ENCODE measurements around the gene SMOC1. TPM values are rescaled to one million over a fixed set of nuclear protein-coding genes. Genes with fewer than 3 reads are reported as not detected.

The SMOC1 gene
- total and polyA plus RNA-seq, 2 of the 8 experiments (the other 6 are each of a cell fraction or from before 2014, with no cell fraction given) = 1.6 to 2.4 TPM

GRCh38 chr14:69844171-69844570, 35.0 kb upstream of the SMOC1 start:
- peaks cover 0 to 4% of the 10 kb centered on the region in 2 experiments for H4K20me1 ChIP-seq (replicated peaks in 1 of 2; ENCODE audit: control insufficient read depth in 1 of 2, insufficient read depth in 2 of 2, low read length in 2 of 2)
- no peaks in the 10 kb centered on the region for H3K9me3 ChIP-seq (ENCODE audit: insufficient read depth in 2 of 2, low read depth in 1 of 2, low read length in 1 of 2)
- H2AFZ ChIP-seq (ENCODE audit: low read length) = no peak overlapping the region
- H2BK12ac ChIP-seq (ENCODE audit: low read depth, low read length) = no peak overlapping the region
- no peak overlapping the region for H4K8ac ChIP-seq (ENCODE audit: extremely low read depth, insufficient read depth, low read length)
- no peaks in the 10 kb centered on the region for H3K27me3 ChIP-seq (replicated peaks in 1 of 4; ENCODE audit: control insufficient read depth in 3 of 4, extremely low read depth in 1 of 4, insufficient read depth in 3 of 4, low read length in 3 of 4)
- TF ChIP-seq MAFK (IDR thresholded peaks at IDR 0.05; ENCODE audit: low read depth, low read length) = no peak
- no peak for TF ChIP-seq SP4 (IDR thresholded peaks at IDR 0.05; ENCODE audit: low read length)
- TF ChIP-seq USF2 (IDR thresholded peaks at IDR 0.05; ENCODE audit: low read length) = no peak
- TF ChIP-seq TBP (IDR thresholded peaks at IDR 0.05; ENCODE audit: low read depth, low read length) = no peak
- TF ChIP-seq ATF2 (IDR thresholded peaks at IDR 0.05; ENCODE audit: low read length) = no peak
- TF ChIP-seq KDM5A (IDR thresholded peaks at IDR 0.05; ENCODE audit: low read length) = no peak
- no peak for TF ChIP-seq TEAD4 (IDR thresholded peaks at IDR 0.05; ENCODE audit: low read depth, low read length)
- TF ChIP-seq ZNF274 (IDR thresholded peaks at IDR 0.05; ENCODE audit: borderline replicate concordance, extremely low read depth, low read length) = no peak
- no peak for TF ChIP-seq POLR2AphosphoS5 (IDR thresholded peaks at IDR 0.05; ENCODE audit: low read depth, low read length)
- no peak for TF ChIP-seq POU5F1 (IDR thresholded peaks at IDR 0.05; ENCODE audit: low read depth, low read length)
- TF ChIP-seq YY1 (IDR thresholded peaks at IDR 0.05; ENCODE audit: low read depth, low read length) = no peak
- no peak for TF ChIP-seq E2F6 (IDR thresholded peaks at IDR 0.05)
- H2AK5ac ChIP-seq (ENCODE audit: low read depth, low read length) = no peak overlapping the region
- CTCF ChIA-PET (ENCODE audit: partially characterized antibody) = interaction anchor here (1.1 to 1.7 kb wide), 2 partner anchors 169 to 178 kb away, joined by 3 to 9 read pairs; no protein-coding TSS in a partner anchor
- no peaks in the 10 kb centered on the region; the same call in 1 of the 2 replicates for H3K79me1 ChIP-seq (ENCODE audit: low read depth, low read length)
- H3K18ac ChIP-seq (ENCODE audit: extremely low read depth, low read length) = no peak overlapping the region
- H3K4me1 ChIP-seq (replicated peaks in 1 of 4; ENCODE audit: control insufficient read depth in 3 of 4, insufficient read depth in 4 of 4, low read length in 3 of 4) = peaks cover 2 to 13% (median 8%) of the 10 kb centered on the region in 4 experiments
- H3K14ac ChIP-seq (ENCODE audit: insufficient read length) = no peak overlapping the region
- H2BK20ac ChIP-seq (ENCODE audit: low read length) = no peak overlapping the region
- H3K27ac ChIP-seq (ENCODE audit: low read depth, low read length) = no peak overlapping the region
- H3K79me2 ChIP-seq (ENCODE audit: control insufficient read depth in 1 of 2, insufficient read depth in 2 of 2, low read length in 2 of 2) = no peaks in the 10 kb centered on the region
- H3K23ac ChIP-seq (ENCODE audit: insufficient read length) = no peak overlapping the region
- no peak overlapping the region for H3K4ac ChIP-seq (replicated peaks; ENCODE audit: insufficient read length, low read depth, low read length)
- POLR2A ChIA-PET (ENCODE audit: partially characterized antibody) = no interaction called here
- H2BK5ac ChIP-seq (ENCODE audit: low read depth, low read length) = no peak overlapping the region
- H3K4me3 ChIP-seq (ENCODE audit: extremely low read depth in 1 of 4, insufficient read depth in 2 of 4, low read depth in 3 of 4, low read length in 4 of 4) = no peak overlapping the region
- no peak overlapping the region for H3K9ac ChIP-seq (replicated peaks in 1 of 4; ENCODE audit: extremely low read depth in 1 of 4, low read depth in 3 of 4, low read length in 3 of 4)
- no peak for FAIRE-seq
- no peak overlapping the region for H3K56ac ChIP-seq (replicated peaks; ENCODE audit: insufficient read length, low read depth, low read length)
- H4K91ac ChIP-seq (replicated peaks; ENCODE audit: insufficient read length, low read length) = no peak overlapping the region
- no peak overlapping the region for H3K4me2 ChIP-seq (ENCODE audit: insufficient read depth in 1 of 2, low read depth in 2 of 2, low read length in 2 of 2)
- no peak overlapping the region for H2BK120ac ChIP-seq (replicated peaks; ENCODE audit: low read depth, low read length)
- peaks cover 6% of the 10 kb centered on the region for H3K23me2 ChIP-seq (ENCODE audit: low read depth, low read length)
- DNase-seq (ENCODE audit: low read depth in 1 of 2, low spot score in 2 of 2) = no peak
- H4K5ac ChIP-seq (ENCODE audit: insufficient read length, low read depth, low read length) = no peak overlapping the region
- H3K36me3 ChIP-seq (ENCODE audit: control insufficient read depth in 2 of 4, insufficient read depth in 4 of 4, low read length in 3 of 4) = no peaks in the 10 kb centered on the region
- H2BK15ac ChIP-seq (ENCODE audit: low read length) = no peak overlapping the region
- WGBS, 2 experiments (ENCODE audit: extremely low coverage in 1 of 2, insufficient coverage in 1 of 2, insufficient read length in 1 of 2, insufficient replicate concordance in 2 of 2, low coverage in 1 of 2, low lambda C conversion rate in 2 of 2, missing lambda C conversion rate in 1 of 2) = 100% methylated on average over 2 of the region's 2 CpGs; no CpG with 5 or more reads in 1 of the 2 experiments

Data from H1 (cell line).